GM18873 (cell line): Measurements from ENCODE around the gene RAB8B.
"Not testable (repeated sequence)": the region's sequence is repeated elsewhere in the genome, so short reads cannot be mapped to it uniquely, and the experiment has no call there.

Source experiments
- ATAC-seq: cut with Tn5 transposase; IDR thresholded peaks from one replicate; pipeline ENCODE4 v1.9.1; 2021; ENCODE audit warnings: mild to moderate bottlenecking, moderate library complexity, moderate number of reproducible peaks; ENCODE audit not compliant: unreplicated experiment, low FRiP score

The RAB8B gene

GRCh38 chr15:63203451-63204090 is 14.2 kb downstream of the RAB8B start:
- no peak for ATAC-seq

- no peak for ATAC-seq
Observed at GRCh38 chr15:63206079-63206478, 16.7 kb downstream of the RAB8B start.

GRCh38 chr15:63208824-63209223 is 19.4 kb downstream of the RAB8B start:
- not testable (repeated sequence) for ATAC-seq

GRCh38 chr15:63210151-63211091 is 21.0 kb downstream of the RAB8B start:
- ATAC-seq = no peak

GRCh38 chr15:63211092-63211490 is 21.7 kb downstream of the RAB8B start:
- ATAC-seq = no peak

GRCh38 chr15:63211549-63211948 is 22.1 kb downstream of the RAB8B start:
- no peak for ATAC-seq

- ATAC-seq = no peak
Observed at GRCh38 chr15:63212050-63213004, 22.9 kb downstream of the RAB8B start.

GRCh38 chr15:63218100-63218808 is 28.8 kb downstream of the RAB8B start:
- no peak for ATAC-seq

GRCh38 chr15:63219196-63219710 is 29.8 kb downstream of the RAB8B start:
- no peak for ATAC-seq

- no peak for ATAC-seq
Observed at GRCh38 chr15:63221346-63221745, 31.9 kb downstream of the RAB8B start.

GRCh38 chr15:63223463-63223862 is 34.1 kb downstream of the RAB8B start:
- ATAC-seq = no peak

- no peak for ATAC-seq
Observed at GRCh38 chr15:63225381-63225780, 36.0 kb downstream of the RAB8B start.

GRCh38 chr15:63226155-63226883 is 36.9 kb downstream of the RAB8B start:
- no peak for ATAC-seq

- ATAC-seq = no peak
Observed at GRCh38 chr15:63226966-63227401, 37.6 kb downstream of the RAB8B start.

- no peak for ATAC-seq
Observed at GRCh38 chr15:63227689-63228088, 38.3 kb downstream of the RAB8B start.

- ATAC-seq = no peak
Observed at GRCh38 chr15:63231206-63231605, 41.8 kb downstream of the RAB8B start.

- ATAC-seq = no peak
Observed at GRCh38 chr15:63231706-63232105, 42.3 kb downstream of the RAB8B start.

- ATAC-seq = no peak
Observed at GRCh38 chr15:63232405-63232804, 43.0 kb downstream of the RAB8B start.

- no peak for ATAC-seq
Observed at GRCh38 chr15:63232943-63233342, 43.5 kb downstream of the RAB8B start.
